Smooth muscle cell of the brain vasculature (primary cell): ENCODE data around the gene DISP3.

Source experiments
- DNase-seq: peaks from one replicate; pipeline ENCODE4 v3.0.0-alpha.2; 2012; ENCODE audit warnings: low read depth, low spot score

Gene DISP3

GRCh38 chr1:11478571-11479374, at the start of gene DISP3:
DISP3 (plus strand) TSS chr1:11479155; CDS start chr1:11500993, 21,838 bp downstream.
- peak; percentile 12 for DNase-seq

GRCh38 chr1:11429226-11429625, 49.7 kb upstream of the DISP3 start:
- DNase-seq = no peak

GRCh38 chr1:11429935-11430334, 49.0 kb upstream of the DISP3 start:
- DNase-seq = no peak

- DNase-seq = no peak
Observed at GRCh38 chr1:11431941-11432507, 46.9 kb upstream of the DISP3 start.

- no peak for DNase-seq
Observed at GRCh38 chr1:11432526-11432925, 46.4 kb upstream of the DISP3 start.

- no peak for DNase-seq
Observed at GRCh38 chr1:11434501-11434900, 44.5 kb upstream of the DISP3 start.

GRCh38 chr1:11434926-11435325, 44.0 kb upstream of the DISP3 start:
- DNase-seq = no peak

- no peak for DNase-seq
Observed at GRCh38 chr1:11438996-11439395, 40.0 kb upstream of the DISP3 start.

GRCh38 chr1:11441211-11441952, 37.6 kb upstream of the DISP3 start:
- DNase-seq = no peak

GRCh38 chr1:11443043-11443442, 35.9 kb upstream of the DISP3 start:
- no peak for DNase-seq

GRCh38 chr1:11443961-11444658, 34.8 kb upstream of the DISP3 start:
- no peak for DNase-seq

- DNase-seq = no peak
Observed at GRCh38 chr1:11444907-11445306, 34.0 kb upstream of the DISP3 start.

- DNase-seq = no peak
Observed at GRCh38 chr1:11447903-11448302, 31.1 kb upstream of the DISP3 start.

GRCh38 chr1:11448373-11449099, 30.4 kb upstream of the DISP3 start:
- no peak for DNase-seq

- no peak for DNase-seq
Observed at GRCh38 chr1:11449100-11449403, 29.9 kb upstream of the DISP3 start.

GRCh38 chr1:11450310-11450709, 28.6 kb upstream of the DISP3 start:
- DNase-seq = no peak

- no peak for DNase-seq
Observed at GRCh38 chr1:11453742-11454491, 25.0 kb upstream of the DISP3 start.

- no peak for DNase-seq
Observed at GRCh38 chr1:11455967-11456570, 22.9 kb upstream of the DISP3 start.

- DNase-seq = no peak
Observed at GRCh38 chr1:11456965-11457364, 22.0 kb upstream of the DISP3 start.

GRCh38 chr1:11458811-11459275, 20.1 kb upstream of the DISP3 start:
- DNase-seq = no peak
